Rectal smooth muscle tissue (tissue), 1 donor: ENCODE data around the gene FERMT2.
A peak's percentile ranks its signal among the peaks of the same experiment; 100 is the strongest.

Experiments
- H3K27ac ChIP-seq: one replicate; pipeline ENCODE4 v1.7.0; 2013; ENCODE audit warnings: low read depth, low read length, inconsistent platforms
- H3K27me3 ChIP-seq: one replicate; pipeline ENCODE4 v1.7.0; 2013; ENCODE audit warnings: low read length; ENCODE audit not compliant: control insufficient read depth, insufficient read depth
- H3K36me3 ChIP-seq: one replicate; pipeline ENCODE4 v1.7.0; 2013; ENCODE audit warnings: low read length; ENCODE audit not compliant: control insufficient read depth, insufficient read depth
- H3K4me1 ChIP-seq: one replicate; pipeline ENCODE4 v1.7.0; 2013; ENCODE audit warnings: low read length; ENCODE audit not compliant: control insufficient read depth, insufficient read depth
- H3K4me3 ChIP-seq: one replicate; pipeline ENCODE4 v1.7.0; 2013; ENCODE audit warnings: low read length
- H3K9ac ChIP-seq: one replicate; pipeline ENCODE4 v1.7.0; 2013; ENCODE audit warnings: low read length

The FERMT2 gene

DNA sequence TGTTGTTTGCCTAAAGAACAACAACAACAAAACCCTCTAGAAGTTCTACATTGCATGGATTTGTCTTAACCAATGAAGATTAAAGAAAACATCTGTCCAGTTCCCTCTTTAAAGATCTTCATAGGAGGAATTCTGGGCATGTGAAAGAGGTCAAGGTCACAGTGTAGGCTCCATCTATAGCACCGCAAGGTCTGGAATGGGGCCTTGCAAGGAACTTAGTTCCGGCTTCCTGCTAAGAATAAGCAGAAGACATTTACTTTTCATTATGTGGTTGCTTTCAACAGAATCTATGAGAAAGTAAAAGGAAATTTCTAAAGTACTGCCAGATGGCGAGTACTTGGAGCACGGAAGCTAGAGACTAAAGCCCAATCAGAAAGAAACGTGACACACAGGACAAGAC lies 102.2 kb downstream of the FERMT2 start:
- Histone ChIP-seq H3K4me1 (peaks cover 4% of the 10 kb centered on the region), H3K4me3 (no peak overlapping the region), H3K36me3 (no peaks in the 10 kb centered on the region), H3K27ac (no peak overlapping the region), H3K27me3 (no peaks in the 10 kb centered on the region), H3K9ac (no peak overlapping the region)

DNA sequence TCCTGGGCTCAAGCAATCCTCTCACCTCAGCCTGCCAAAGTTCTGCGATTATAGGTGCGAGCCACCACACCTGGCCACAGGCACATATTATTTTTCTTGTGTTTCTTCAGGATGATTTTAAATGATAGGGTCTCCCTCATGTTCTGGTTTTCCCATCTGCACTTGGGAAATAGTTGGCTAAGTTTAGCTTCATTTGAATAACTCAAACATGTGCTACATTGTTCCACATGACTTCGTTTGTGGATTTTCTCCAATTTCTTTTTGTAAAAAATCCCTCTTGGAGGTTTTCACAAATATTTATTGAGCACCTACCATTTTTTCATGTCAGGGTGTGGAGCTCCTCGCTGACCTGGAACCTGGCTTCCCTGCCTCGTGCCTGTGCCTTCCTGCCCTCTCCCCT lies 104.3 kb downstream of the FERMT2 start:
- Histone ChIP-seq H3K36me3 (no peaks in the 10 kb centered on the region), H3K27ac (no peak overlapping the region), H3K9ac (no peak overlapping the region), H3K4me3 (no peak overlapping the region), H3K27me3 (no peaks in the 10 kb centered on the region), H3K4me1 (peaks cover 4% of the 10 kb centered on the region)

DNA sequence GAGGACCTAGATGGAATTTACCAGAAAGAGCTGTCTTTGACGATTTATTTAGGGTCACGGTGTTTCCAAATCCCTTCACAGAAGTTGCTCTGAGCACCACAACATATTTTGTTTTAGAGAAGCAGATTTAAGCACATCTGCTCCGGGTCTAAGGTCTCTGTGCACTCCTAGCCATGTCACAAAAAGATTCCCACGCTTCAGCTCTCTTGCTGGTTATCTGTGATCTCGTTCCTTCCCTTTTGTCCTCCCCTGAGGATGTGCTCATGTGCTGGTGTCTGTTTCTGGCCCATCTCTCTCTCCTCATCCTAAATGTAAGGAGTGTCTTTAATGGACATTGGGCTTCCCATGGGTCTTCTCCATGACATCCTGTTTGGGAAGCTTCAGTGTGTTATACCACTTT lies 105.8 kb downstream of the FERMT2 start:
- peaks cover 4% of the 10 kb centered on the region for H3K4me1 ChIP-seq
- peak overlapping the region; percentile 30 for H3K27ac ChIP-seq
- H3K4me3 ChIP-seq = no peak overlapping the region
- H3K9ac ChIP-seq = no peak overlapping the region
- no peaks in the 10 kb centered on the region for H3K27me3 ChIP-seq
- no peaks in the 10 kb centered on the region for H3K36me3 ChIP-seq

DNA sequence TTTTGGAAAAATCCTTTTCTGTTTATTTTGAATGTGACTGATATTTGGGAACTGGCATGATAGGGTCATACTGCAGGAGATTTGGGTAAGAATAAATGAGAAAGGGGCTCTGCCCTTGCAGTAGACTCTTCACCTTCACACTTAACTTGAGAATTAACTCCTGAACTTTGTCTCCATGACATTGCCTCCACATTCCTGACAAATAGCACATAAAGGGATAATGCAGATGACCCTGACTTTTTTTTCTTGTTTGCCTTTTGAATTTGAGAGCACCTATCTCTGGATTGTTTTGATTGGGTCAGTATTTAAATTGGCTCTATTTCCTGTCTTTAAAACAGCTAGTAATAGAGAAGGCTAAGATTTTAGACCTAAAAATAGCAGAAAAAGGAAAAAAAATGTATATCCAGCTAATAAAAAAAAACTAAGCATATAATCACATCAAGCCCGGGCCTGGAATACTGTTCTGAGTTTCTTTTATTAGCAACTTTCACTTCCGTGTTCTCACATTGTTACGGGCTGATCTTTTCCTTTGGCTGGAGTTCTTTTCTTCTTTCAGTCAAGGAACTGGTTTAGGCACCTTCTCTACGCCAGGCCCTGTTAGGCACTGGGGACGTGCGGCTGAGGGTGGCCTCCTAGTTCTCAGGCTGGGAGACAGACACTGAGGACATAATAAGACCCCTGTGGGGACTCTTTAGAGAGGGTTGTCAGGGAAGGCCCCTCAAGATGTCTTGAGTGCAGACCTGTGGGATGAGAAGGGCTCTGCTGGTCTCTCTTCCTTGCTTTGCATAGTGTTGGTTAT lies 106.4 kb downstream of the FERMT2 start:
- peak overlapping the region; percentile 30 for H3K27ac ChIP-seq
- H3K4me3 ChIP-seq = no peak overlapping the region
- no peak overlapping the region for H3K9ac ChIP-seq
- H3K36me3 ChIP-seq = no peaks in the 10 kb centered on the region
- peaks cover 4% of the 10 kb centered on the region for H3K4me1 ChIP-seq
- no peaks in the 10 kb centered on the region for H3K27me3 ChIP-seq

DNA sequence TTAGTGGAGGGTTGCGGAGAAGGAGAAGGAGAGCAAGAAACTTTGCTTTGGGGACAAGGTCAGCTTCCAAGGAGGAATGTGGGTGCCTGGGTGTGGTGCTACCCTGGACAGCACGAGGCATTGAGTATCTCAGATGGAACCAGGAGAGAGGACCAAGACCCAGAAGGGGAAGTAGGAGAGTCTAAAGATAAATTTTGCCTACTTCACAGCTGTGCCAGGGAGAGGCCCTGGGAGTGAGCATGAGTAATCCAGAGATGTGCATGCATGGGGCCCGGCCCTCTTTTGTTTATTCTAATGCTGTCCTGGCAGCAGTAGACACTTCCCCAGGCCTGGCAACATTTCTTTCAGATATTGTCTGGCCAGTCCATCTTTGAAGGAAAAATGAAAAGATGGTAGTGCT lies 110.0 kb downstream of the FERMT2 start:
- no peak overlapping the region for H3K27ac ChIP-seq

DNA sequence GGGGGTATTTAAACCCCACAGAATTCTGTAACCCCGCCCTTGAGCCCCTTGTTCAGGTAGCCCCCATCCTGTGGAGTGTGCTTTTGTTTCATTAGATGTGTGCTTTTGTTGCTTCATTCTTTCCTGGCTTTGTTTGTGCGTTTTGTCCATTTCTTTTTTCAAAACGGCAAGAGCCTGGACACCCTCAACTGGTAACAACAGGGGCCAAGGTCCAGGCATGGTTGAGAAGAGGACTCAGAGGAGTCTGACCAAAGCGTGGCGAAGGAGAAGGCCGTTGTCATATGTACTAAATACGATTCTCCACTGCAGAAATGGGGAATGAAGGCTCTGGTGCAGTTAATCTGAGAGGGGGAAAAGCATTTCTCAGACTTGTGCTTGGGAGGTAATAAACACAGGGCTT lies 113.4 kb downstream of the FERMT2 start:
- Histone ChIP-seq H3K27ac (no peak overlapping the region), H3K4me3 (no peak overlapping the region), H3K36me3 (no peaks in the 10 kb centered on the region)

More for the DNA sequence above, 110.0 kb downstream of the FERMT2 start:
- H3K27me3 ChIP-seq = no peaks in the 10 kb centered on the region
- peaks cover 4% of the 10 kb centered on the region for H3K4me1 ChIP-seq
- H3K4me3 ChIP-seq = no peak overlapping the region
- no peaks in the 10 kb centered on the region for H3K36me3 ChIP-seq
- no peak overlapping the region for H3K9ac ChIP-seq

DNA sequence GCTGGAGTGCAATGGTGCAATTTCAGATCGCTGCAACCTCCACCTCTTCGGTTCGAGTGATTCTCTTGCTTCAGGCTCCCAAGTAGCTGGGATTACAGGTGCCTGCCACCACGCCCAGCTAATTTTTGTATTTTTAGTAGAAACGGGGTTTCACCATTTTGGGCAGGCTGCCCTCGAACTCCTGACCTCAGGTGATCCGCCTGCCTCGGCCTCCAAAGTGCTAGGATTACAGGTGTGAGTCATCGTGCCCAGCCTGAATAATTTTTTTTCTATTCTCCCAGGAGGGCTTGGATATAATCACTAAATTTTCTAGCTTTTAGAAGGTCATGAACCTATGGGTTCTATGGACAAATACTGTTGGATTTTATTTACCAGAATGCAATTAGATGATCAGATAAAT lies 114.8 kb downstream of the FERMT2 start:
- Histone ChIP-seq H3K36me3 (no peaks in the 10 kb centered on the region), H3K4me3 (no peak overlapping the region), H3K4me1 (no peaks in the 10 kb centered on the region), H3K9ac (no peak overlapping the region), H3K27me3 (no peaks in the 10 kb centered on the region), H3K27ac (no peak overlapping the region)

More for the DNA sequence above, 113.4 kb downstream of the FERMT2 start:
- Histone ChIP-seq H3K4me1 (no peaks in the 10 kb centered on the region), H3K27me3 (no peaks in the 10 kb centered on the region), H3K9ac (no peak overlapping the region)

DNA sequence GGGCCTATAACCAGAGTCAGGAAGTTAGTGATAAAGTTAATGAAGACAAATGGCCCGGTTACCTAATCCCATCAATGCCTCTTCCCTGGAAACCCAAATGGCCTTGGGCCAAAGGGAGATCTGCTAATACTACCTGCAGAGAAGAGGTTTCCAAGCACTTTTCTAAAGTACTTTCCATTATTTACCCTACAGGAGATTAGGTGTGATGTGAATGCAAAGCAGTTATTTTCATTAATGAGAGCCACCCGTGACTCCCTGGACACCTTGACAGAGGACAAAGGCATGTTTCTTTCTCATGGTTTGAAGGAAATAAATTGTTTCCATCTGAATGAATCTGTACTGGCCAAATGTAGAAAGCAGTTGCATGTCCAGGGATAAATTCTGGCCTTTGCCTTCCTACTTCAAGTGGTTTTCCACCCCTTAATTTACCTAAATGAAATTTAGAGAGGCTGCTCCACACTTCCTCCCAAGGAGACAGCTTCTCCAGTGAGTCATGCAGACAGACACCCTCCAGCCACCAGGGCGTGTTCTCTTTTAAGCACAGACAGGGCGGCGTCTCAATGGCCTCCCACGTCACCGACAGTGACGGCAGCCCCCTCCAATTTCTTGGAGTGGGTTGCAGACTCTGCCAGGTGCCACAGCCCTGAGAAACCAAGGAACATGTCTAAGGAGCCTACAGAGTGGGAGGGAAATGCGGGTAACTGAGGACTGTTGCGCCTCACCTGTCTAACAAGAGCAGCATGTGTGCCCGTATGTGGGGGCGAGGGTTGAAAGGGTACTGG lies 115.5 kb downstream of the FERMT2 start:
- Histone ChIP-seq H3K36me3 (no peaks in the 10 kb centered on the region), H3K27ac (no peak overlapping the region), H3K27me3 (no peaks in the 10 kb centered on the region)

DNA sequence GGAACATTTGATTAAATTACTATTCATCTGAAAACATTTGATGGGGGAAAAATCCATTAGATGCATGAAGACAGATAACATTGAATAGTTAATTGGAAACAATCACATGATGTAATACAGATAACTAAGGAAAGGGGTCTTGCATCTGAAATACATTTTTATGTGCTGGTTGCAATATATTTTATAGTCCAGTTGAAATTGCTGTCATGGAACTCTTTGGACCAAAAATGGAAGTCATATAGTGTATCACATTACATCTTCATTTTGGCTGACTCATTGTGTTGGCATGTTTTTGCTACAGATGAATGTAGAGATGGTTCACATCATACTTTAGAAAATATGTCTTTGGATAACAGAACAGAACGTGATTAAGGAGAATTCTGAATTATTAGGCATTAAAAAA lies 116.4 kb downstream of the FERMT2 start:
- Histone ChIP-seq H3K4me1 (no peaks in the 10 kb centered on the region), H3K27me3 (no peaks in the 10 kb centered on the region), H3K36me3 (no peaks in the 10 kb centered on the region), H3K4me3 (no peak overlapping the region), H3K27ac (no peak overlapping the region), H3K9ac (no peak overlapping the region)

More for the DNA sequence above, 115.5 kb downstream of the FERMT2 start:
- no peak overlapping the region for H3K9ac ChIP-seq
- H3K4me3 ChIP-seq = no peak overlapping the region
- H3K4me1 ChIP-seq = no peaks in the 10 kb centered on the region

DNA sequence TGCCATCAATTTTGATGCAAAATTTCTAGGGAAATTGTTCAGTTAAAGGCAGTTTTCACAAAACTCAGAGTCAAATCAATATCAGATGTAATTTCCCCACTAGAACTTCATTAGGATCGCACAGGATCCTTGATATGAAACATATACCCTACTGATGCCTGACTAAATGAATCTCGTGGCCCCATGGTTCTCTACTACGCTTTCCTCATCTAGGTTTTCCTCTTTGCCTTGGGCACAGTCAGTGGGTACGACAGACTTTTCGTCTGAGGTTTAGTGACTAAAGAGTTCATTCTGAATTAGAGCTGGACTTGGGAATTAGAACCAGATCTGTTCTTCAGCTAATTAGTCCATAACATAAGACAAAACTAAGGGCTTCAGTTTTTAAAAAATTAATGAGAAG lies 117.0 kb downstream of the FERMT2 start:
- Histone ChIP-seq H3K4me3 (no peak overlapping the region), H3K9ac (no peak overlapping the region), H3K36me3 (no peaks in the 10 kb centered on the region), H3K27ac (no peak overlapping the region), H3K4me1 (no peaks in the 10 kb centered on the region), H3K27me3 (no peaks in the 10 kb centered on the region)

DNA sequence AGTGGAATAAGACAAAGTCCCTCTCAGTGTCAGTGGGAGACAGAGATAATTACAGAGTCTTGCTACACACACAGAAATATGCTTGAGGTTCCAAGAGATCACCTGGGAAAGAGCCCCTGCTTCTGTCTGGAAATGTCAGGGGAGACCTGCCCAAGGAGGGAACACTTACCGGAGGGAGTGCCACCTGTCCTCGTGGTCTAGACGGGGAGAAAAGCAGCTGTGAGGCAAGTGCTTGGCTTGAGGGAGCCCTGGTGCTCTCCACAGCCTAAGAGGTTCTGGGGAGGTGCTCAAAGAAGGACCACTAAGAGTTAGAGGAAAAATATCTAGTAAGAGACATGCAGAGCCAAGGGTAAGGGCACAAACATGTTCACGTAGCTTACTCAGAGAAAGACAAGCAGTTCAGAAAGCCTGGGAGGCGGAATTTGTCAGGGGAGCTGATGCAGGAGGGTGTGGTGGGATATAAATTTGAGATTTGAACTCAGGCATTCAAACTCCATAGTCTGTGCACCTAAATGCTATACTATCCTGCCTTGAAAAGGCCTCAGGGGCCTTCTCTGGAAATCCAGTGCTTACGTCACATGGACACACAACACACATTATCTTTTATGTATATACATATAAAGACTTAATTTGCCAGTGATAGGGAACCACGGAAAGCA lies 121.2 kb downstream of the FERMT2 start:
- Histone ChIP-seq H3K27ac (no peak overlapping the region), H3K4me3 (no peak overlapping the region), H3K36me3 (no peaks in the 10 kb centered on the region)

DNA sequence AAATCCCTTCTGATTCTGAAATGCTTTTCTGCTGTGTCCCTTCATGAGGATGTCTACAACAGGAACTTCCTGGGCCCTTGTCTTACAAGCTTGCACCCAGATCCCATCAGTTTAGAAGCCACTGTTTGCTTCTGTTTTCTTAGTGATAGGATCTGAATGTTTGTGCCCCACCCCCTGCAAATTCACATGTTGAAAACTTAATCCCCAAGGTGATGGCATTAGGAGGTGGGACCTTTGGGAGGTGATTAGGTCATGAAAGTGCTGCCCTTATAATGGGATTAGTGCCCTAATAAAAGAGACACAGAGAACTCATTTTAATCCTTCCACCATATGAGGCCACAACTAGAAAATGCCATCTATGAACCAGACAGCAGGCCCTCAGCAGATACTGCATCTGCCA lies 123.4 kb downstream of the FERMT2 start:
- Histone ChIP-seq H3K9ac (no peak overlapping the region), H3K27me3 (no peaks in the 10 kb centered on the region), H3K4me1 (no peaks in the 10 kb centered on the region), H3K27ac (no peak overlapping the region), H3K36me3 (no peaks in the 10 kb centered on the region), H3K4me3 (no peak overlapping the region)

More for the DNA sequence above, 121.2 kb downstream of the FERMT2 start:
- H3K4me1 ChIP-seq = no peaks in the 10 kb centered on the region
- H3K27me3 ChIP-seq = no peaks in the 10 kb centered on the region
- no peak overlapping the region for H3K9ac ChIP-seq
